ENCODE measurements around the gene CBR3.
"Not testable (repeated sequence)": the region's sequence is repeated elsewhere in the genome, so short reads cannot be mapped to it uniquely, and the experiment has no call there.

The CBR3 gene

DNA sequence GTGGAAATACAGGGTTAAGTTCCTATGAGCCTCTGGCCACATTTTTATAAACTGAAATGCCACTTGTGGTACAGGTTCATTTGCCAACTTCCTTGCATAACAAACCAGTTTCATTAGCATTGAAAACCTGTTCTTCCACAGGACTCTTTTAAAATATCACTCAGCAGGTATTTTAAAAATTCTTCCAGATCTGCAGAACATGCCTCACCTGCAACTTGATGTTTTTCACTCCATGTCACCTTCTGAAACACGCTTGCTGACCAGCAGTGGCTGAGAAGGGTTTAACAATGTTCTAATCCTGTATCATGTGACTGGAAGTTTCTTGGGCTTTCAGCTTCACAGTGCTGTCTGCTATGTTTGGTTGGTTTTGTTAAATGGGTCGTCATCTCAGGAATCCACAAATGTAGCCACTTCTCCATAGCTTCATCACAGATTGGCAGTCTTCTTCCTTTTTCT lies 17.6 kb upstream of the CBR3 start:
- DNase-seq (ENCODE audit: extremely low read depth in 1 of 2, low read depth in 1 of 2): no peak

DNA sequence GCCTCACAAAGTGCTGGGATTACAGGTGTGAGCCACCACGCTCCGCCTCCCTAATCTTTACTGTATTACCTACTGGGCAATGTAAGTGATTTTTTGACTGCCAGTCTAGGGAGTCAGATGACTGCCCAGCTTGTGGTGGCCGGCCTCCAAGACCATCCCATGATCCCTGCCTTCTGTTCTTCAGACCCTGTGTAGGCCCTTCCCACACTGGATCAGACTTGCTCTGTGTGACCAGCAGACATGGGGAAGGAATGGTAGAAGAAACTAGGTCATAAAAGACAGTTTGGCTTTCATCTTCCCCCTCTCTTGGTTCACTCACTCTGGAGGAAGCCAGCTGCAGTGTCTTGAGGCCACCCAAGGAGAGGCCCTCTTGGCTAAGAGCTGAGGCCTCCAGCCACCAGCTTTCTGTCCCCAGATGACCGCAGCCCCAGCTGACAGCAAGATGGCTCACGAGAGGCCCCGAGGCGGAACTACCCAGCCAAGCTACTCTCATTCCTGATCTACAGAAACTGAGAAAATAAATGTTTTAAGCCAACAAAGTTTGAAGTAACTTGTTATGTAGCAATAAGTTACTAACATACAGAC lies 14.5 kb upstream of the CBR3 start:
- DNase-seq (ENCODE audit: extremely low read depth in 1 of 2, low read depth in 1 of 2): no peak

DNA sequence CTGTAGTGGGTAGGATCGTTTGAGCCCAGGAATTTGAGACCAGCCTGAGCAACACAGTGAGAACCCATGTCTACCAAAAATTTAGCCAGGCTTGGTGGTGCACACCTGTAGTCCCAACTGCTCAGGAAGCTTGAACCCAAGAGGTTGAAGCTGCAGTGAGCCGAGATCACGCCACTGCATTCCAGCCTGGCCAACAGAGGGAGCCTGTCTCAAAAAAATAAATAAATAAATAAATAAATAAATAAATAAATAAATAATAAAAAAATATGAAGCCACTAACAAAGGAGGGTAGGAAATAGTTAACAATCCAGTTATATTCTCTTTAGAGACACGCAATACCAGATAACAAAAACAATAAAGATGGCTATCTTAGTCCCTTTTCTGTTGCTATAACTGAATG lies 11.9 kb upstream of the CBR3 start:
- no peak for DNase-seq (ENCODE audit: extremely low read depth in 1 of 2, low read depth in 1 of 2)

DNA sequence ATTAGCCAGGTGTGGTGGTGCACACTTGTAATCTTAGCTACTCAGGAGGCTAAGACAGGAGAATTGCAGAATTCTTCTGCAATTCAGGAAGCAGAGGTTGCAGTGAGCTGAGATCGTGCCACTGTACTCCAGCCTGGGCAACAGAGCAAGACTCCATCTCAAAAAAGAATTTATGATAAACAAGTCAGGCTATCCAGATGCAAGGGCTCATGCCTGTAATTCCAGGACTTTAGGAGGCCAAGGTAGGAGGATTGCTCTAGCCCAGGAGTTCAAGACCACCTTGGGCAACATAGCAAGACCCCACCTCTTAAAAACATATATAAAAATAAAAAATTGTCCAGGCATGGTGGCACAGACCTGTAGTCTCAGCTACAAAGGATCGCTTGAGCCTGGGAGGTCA lies 10.5 kb upstream of the CBR3 start:
- no peak for DNase-seq (ENCODE audit: extremely low read depth in 1 of 2, low read depth in 1 of 2)

DNA sequence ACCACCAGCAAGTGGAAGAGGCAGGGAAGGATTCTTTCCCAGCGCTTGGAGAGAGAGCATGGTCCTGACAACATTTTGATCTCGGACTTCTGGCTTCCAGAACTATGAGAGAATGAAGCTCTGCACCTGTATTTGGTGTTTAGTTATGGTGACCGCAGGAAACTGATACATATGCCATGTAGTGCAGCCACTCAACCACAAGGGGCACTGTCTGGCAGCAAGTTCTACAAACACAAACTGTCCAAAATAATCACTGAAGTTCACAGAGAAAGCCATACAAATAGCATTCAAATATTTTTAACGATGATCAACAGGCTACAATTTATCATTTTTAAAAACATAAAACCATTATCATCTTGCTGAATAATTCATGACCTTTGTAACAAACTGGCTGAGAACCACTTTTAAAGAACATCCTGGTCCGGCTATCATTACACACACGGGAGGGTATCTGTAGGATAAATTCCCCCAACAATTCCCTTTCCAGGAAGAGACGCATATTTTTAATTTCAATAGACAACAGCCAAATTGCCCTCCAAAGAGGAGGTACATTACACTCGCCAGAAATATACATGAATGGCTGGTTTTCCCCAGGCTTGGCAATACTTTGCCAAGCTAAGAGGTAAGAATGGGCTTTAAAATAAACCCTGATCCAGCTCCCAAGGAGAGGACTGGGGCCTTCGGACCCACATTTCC lies 9.2 kb upstream of the CBR3 start:
- DNase-seq (ENCODE audit: extremely low read depth in 1 of 2, low read depth in 1 of 2): no peak

DNA sequence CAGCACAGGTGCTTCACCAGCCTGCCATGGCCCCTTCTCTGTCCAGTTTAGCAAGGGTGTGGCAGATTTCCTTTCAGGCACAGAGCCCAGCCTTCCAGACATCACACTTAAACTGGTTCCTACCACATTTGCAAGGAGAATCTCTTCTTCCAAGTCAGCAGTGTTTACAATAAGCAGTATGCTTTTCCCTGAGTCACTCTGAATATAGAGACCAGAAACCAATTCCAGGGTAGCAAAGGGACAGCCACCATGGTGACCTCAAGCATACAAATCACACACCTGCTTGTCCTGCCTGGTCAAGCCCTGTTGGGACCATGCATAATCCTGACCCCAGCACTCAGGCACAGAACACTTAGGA lies 8.7 kb upstream of the CBR3 start:
- DNase-seq (ENCODE audit: extremely low read depth in 1 of 2, low read depth in 1 of 2): no peak

DNA sequence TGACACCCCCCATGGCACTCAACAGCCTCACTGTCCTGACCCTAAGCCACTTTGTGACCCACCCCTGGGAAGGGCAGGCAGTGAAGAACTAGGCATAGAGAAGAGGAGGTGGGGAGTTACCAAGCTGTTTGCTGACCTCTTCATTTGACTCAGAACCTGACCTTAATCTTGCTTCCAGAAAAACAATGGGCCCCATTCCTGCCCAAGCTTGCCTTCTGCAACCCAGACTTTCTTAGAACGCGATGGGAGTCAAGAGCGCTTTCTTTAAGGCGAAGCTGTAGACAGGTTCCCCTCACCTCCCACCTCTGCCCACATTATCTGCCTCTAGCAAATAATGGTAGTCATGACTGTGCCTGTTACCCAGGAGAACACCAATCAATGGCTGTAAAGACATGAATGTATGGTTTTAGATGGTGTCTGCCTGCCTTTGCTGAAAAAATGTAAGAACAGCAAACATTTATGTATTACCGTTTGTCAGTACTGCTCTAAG lies 8.2 kb upstream of the CBR3 start:
- no peak for DNase-seq (ENCODE audit: extremely low read depth in 1 of 2, low read depth in 1 of 2)

DNA sequence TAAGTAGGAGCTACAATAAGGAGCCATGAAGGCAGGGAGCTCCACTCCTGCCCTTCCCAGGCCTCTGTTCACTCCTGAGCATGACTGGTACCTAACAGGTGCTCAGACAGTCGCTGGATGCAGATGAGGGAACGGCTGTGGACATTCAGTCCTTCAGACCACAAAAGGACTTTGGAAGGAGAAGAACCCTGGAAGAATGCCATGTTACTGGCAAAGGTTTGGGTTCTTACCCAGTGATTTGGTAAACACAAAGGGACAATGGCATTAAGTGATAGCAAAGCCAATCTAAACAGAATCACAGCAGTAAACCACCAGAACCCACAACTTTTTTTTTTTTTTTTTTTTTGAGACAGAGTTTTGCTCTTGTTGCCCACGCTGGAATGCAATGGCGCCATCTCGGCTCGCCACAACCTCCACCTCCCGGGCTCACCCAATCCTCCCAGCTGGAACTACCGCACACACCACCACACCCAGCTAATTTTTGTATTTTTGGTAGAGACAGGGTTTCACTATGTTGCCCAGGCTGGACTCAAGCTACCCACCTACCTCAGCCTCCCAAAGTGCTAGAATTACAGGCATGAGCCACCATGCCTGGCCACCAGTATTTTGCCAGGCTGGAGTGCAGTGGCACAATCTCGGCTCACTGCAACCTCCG lies 7.5 kb upstream of the CBR3 start:
- DNase-seq (ENCODE audit: extremely low read depth in 1 of 2, low read depth in 1 of 2): no peak

DNA sequence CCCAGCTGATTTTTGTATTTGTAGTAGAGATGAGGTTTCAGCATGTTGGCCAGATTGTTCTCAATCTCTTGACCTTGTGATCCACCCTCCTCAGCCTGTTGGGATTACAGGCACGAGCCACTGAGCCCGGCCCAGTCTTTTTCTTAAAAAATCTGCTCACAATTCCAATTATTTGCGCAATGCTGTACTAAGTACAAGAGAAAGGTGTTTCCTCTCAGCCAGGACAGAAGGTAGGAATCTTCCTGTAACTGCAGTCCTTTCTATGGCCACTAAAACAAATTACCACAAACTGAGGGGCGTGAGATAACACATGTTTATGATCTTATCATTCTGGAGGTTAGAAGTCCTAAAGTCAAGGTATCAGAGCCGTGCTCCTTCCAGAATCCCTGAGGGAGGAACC lies 6.9 kb upstream of the CBR3 start:
- DNase-seq (ENCODE audit: extremely low read depth in 1 of 2, low read depth in 1 of 2): no peak

DNA sequence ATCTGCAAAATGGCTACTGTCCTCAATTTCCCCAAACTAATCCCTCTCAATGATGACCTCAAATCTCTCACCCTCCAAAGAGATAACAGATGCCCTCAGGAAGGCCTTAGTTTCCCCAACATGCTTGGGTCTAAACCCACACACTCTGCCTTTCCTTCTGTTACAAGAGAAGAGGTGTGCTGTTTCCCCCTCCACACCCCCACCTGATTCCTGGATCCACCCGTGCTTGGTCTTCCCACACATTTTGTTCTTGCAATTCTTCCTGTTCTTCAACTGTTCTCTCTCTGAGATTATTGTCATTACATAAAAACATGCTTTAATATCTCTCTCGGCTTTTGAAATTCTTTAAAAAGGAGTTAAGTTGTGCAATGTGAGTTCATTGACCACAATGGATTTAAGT lies 5.7 kb upstream of the CBR3 start:
- no peak for DNase-seq (ENCODE audit: extremely low read depth in 1 of 2, low read depth in 1 of 2)

DNA sequence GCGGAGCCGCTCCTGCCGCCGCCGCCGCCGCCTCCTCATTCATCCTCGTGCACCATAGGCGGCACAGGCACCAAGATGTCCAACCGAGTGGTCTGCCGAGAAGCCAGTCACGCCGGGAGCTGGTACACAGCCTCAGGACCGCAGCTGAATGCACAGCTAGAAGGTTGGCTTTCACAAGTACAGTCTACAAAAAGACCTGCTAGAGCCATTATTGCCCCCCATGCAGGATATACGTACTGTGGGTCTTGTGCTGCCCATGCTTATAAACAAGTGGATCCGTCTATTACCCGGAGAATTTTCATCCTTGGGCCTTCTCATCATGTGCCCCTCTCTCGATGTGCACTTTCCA lies 4.5 kb upstream of the CBR3 start:
- not testable (repeated sequence) for DNase-seq (ENCODE audit: extremely low read depth in 1 of 2, low read depth in 1 of 2)

DNA sequence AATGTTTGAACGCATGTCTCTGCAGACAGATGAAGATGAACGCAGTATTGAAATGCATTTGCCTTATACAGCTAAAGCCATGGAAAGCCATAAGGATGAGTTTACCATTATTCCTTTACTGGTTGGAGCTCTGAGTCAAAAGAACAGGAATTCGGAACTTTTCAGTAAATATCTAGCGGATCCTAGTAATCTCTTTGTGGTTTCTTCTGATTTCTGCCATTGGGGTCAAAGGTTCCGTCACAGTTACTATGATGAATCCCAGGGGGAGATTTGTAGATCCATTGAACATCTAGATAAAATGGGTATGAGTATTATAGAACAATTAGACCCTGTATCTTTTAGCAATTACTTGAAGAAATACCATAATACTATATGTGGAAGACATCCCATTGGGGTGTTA lies 4.0 kb upstream of the CBR3 start:
- not testable (repeated sequence) for DNase-seq (ENCODE audit: extremely low read depth in 1 of 2, low read depth in 1 of 2)

DNA sequence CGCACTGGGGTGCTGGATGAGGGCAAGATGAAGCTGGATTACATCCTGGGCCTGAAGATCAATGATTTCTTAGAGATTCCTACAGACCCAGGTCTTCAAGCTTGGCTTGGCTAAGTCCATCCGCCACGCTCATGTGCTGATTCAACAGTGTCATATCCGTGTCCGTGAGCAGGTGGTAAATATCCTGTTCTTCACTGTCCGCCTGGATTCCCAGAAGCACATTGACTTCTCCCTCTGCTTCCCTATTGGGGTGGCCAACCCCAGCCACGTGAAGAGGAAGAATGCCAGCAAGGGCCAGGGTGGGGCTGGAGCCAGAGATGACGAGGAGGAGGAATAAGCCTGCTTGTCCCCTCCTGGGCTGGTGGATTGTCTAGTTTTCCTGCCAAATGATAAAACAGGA lies 2.2 kb upstream of the CBR3 start:
- DNase-seq (ENCODE audit: extremely low read depth in 1 of 2, low read depth in 1 of 2): no peak

DNA sequence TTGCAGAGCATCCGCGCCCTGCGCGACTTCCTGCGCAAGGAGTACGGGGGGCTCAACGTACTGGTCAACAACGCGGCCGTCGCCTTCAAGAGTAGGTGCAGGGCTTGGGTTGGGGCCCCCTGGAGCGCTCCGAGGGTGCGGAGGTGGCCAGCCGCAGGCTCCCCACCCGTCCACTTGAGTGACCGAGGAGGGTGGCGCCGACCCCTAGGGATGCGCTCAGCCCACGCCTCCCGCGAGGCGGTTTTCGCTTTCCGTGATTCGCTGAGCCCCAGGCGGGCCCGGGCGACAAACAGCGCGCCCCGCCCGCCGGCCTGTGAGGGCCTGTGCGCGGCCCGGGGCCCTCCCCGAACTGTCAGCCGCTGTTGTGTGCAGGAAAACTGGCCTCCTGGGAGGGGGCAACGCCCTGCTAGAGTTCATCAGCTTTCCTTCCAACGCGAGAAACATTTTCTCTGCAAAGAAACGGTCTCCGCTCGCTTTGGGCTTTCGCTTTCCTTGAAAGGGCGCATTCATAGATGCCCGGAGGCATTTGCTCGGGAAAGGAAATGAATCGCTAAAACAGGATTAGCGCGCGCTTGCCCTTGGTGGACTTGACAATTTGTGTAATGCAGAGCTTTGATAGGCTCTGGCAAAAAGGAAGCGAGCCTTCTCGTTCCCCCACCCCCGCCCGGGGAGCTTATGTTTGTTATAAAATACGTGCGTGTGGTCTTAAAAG lies 668 bp downstream of the CBR3 start:
- peak in 1 of 2 donors; percentile 28 for DNase-seq (ENCODE audit: extremely low read depth in 1 of 2, low read depth in 1 of 2)

DNA sequence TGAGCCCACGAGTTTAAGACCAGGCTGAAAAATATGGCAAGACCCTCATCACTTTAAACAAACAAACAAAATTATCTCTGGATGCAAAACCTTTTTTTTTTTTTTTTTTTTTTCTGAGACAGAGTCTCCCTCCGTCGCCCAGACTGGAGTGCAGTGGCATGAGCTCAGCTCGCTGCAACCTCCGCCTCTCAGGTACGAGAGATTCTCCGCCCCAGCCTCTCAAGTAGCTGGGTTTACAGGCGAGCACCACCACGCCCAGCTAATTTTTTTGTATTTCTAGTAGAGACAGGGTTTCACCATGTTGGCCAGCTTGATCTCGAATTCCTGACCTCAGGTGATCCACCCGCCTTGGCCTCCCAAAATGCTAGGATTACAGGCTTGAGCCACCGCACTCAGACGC lies 4.9 kb downstream of the CBR3 start:
- not testable (repeated sequence) for DNase-seq (ENCODE audit: extremely low read depth in 1 of 2, low read depth in 1 of 2)

DNA sequence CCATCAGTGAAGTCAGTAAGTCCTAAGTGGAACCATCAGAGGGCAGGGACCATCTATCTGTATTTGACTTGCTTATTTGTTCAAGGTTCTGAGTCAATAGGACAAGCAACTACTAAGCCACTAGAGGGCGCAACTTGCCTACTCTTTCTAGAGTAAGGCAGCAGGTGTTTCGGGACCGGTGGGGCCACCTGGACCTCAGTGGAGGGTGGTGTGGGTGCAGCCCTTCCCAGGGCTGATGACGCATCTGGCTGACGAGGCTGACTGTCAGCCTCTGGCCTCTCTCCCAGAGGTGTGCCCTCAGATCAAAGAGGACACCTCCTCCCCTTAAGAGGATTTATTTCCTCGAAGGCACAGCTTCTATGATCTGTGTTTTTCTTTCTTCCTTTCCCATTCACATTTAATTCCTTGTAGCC lies 6.6 kb downstream of the CBR3 start:
- peak; percentile 41 to 90 for DNase-seq (ENCODE audit: extremely low read depth in 1 of 2, low read depth in 1 of 2)

DNA sequence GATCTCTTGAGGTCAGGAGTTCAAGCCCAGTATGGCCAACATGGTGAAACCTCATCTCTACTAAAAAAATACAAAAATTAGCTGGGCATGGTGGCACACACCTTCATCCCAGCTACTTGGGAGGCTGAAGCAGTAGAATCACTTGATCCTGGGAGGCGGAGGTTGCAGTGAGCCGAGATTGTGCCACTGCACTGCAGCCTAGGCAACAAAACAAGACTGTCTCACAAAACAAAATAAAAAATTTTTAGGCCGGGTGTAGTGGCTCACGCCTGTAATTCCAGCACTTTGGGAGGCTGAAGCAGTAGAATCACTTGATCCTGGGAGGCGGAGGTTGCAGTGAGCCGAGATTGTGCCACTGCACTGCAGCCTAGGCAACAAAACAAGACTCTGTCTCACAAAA lies 9.4 kb downstream of the CBR3 start:
- not testable (repeated sequence) for DNase-seq (ENCODE audit: extremely low read depth in 1 of 2, low read depth in 1 of 2)

DNA sequence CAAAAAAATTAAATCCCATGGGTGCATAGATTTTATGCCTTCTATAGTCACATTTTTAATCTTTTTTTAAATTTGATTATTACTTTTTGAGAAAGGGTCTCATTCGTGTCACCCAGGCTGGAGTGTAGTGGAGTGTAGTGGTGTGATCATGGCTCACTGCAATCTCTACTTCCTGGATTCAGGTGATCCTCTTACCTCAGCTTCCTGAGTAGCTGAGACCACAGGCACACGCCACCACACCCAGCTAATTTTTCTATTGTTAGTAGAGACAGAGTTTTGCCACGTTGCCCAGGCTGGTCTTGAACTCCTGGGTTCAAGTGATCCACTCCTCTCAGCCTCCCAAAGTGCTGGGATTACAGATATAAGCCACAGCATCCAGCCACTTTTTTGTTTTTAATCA lies 10.4 kb downstream of the CBR3 start:
- DNase-seq (ENCODE audit: extremely low read depth in 1 of 2, low read depth in 1 of 2): no peak

DNA sequence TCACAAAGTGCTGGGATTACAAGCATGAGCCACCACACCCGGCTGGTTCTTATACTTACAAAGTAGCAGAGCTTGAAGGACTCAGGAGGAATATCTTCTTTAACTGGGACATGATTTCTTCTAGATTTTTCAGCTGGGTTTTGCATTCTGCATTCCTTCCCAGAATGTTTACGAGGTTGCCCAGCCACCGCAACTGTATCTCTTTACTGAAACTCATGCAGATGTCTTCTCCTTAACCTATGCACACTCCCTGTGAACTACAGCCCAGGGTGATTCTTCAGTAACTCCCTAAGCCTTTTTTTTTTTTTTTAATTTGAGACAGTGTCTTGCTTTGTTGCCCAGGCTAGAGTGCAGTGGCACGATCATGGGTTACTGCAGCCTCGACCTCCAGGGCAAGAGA lies 13.0 kb downstream of the CBR3 start:
- DNase-seq (ENCODE audit: extremely low read depth in 1 of 2, low read depth in 1 of 2): no peak

DNA sequence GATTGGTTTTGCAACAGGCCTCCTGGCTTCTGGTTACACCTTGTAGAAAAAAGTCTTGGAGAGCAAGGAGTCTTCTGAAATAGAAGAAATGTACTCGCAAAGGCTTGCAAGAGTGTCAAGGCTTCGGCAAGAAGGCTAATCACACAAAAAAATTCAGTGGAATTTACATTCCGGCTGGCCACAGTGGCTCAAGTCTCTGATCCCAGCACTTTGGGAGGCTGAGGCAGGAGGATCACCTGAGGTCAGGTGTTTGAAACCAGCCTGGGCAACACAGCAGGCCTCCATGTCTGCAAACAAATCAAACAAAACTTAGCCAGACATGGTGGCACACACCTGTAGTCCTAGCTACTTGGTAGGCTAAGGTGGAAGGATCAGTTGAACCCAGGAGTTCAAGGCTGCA lies 14.0 kb downstream of the CBR3 start:
- no peak for DNase-seq (ENCODE audit: extremely low read depth in 1 of 2, low read depth in 1 of 2)

DNA sequence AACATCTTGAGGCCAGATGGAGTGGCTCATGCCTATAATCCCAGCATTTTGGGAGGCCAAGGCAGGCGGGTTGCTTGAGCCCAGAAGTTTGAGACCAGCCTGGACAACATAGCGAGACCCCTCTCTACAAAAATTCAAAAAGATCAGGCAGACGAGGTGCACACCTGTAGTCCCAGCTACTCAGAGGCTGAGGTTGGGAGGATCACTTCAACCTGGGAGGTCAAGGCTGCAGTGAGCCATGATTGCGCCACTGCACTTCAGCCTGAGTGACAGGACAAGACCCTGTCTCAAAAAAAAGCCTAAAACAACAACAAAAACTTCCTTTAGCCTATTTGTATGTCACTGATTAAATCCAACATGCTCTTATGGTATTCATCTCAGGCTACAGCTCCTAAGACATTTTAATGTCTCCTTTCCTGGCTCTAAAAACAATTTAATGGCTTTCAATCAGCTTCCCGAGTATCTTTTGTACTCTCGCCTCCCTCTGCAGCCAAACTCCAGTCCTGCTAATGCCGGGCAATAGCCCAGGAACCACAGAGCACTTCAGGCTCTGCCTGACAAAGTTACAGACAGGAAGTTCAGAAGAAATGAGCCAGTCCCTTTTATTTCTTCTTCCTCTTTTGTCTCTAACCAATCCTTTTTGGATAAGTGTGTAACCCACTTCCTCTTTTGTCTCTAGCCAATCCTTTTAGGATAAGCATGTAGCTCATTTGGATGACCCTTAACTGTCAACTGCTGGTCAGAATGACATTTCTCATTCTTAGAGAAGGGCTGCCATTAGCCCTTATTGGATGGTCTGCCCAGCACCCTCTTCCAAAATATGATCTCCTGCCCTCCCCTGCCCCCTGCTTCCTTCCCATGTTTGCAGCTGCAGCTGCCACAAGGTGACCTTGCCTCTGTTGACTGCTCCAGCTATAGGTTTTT lies 15.2 kb downstream of the CBR3 start:
- no peak for DNase-seq (ENCODE audit: extremely low read depth in 1 of 2, low read depth in 1 of 2)

All from stimulated activated CD8-positive, alpha-beta memory T cell treated with anti-CD3 and anti-CD28 coated beads, Interleukin-7, amount 100 ng/mL, for 48 hours (primary cell).